DOHH2 (cell line): ENCODE data around the gene SMIM36.

Experiments used
- CTCF ChIP-seq: fragments of 200-600 bp; sonication (generic); IDR thresholded peaks from one replicate; pipeline ENCODE4 v1.5.1; 2014; ENCODE audit warnings: antibody characterized with exemption, mild to moderate bottlenecking, low read depth, low read length; ENCODE audit not compliant: poor library complexity, severe bottlenecking
- EZH2phosphoT487 ChIP-seq: fragments of 200-600 bp; sonication (generic); IDR thresholded peaks from 2 replicates; pipeline ENCODE4 v1.6.1; 2017; ENCODE audit warnings: borderline replicate concordance, mild to moderate bottlenecking, antibody characterized with exemption, low read length, moderate library complexity, mixed read lengths

- no peak for TF ChIP-seq CTCF
- TF ChIP-seq EZH2phosphoT487 = no peak
Observed at GRCh38 chr17:55444471-55445441, 66.5 kb downstream of the SMIM36 start.
